HG02623 (cell line): ENCODE data around the gene SND1.
"Not testable (repeated sequence)": the region's sequence is repeated elsewhere in the genome, so short reads cannot be mapped to it uniquely, and the experiment has no call there.

Experiments used
- ATAC-seq: cut with Tn5 transposase; IDR thresholded peaks from one replicate; pipeline ENCODE4 v1.9.1; 2021; ENCODE audit warnings: moderate library complexity; ENCODE audit not compliant: unreplicated experiment

Gene SND1

DNA sequence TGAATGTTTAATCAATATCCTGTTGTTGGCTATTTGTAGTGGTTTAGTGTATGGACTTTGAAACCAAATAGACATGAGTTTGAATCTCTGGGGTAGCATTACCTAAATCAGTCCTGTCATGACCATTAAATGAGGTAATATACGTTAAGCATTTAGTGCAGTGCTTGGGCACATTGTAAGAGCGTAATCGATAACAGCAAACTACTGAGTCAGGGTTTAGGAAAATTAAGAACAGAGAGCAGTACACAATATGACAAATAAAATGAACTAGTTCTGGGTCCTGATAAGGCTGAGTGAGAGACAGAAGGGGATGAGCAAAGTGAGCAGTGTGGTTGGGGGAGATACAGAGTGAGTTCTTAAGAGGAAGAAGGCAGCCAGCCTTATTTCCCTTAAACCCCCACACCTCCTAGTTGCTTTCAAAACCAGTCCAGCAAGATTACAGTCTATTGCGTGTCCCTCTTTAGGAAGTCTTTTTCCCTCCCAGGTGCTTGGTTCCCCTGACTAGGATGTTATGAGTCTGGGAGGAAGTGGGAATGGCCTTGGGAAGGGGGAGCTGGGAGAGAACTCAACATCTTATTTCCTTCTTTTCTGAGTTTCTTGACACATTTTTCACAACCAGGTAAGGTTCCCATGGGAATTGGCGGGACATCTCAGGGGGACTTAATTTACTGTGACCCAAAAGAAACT is 171.0 kb downstream of the SND1 start:
- ATAC-seq, result no peak

DNA sequence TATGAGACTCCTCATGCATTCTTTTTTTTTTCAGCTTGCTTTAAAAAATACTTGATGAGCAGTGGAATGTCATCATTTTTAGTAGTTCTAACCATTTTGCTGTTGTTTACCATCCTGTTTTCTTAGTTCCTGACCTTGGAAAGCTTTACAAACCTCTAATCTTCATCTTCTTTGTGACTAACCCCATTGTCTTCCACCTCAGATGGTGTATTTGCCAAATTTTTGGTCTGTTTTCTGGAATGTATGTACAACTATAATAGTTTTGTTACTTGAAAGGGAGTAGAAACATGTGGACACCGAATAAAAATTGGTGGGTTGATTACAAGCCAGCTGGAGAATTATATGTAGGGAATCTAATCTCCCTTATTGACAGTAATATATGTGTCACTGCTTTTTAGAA is 172.7 kb downstream of the SND1 start:
- ATAC-seq, result no peak

DNA sequence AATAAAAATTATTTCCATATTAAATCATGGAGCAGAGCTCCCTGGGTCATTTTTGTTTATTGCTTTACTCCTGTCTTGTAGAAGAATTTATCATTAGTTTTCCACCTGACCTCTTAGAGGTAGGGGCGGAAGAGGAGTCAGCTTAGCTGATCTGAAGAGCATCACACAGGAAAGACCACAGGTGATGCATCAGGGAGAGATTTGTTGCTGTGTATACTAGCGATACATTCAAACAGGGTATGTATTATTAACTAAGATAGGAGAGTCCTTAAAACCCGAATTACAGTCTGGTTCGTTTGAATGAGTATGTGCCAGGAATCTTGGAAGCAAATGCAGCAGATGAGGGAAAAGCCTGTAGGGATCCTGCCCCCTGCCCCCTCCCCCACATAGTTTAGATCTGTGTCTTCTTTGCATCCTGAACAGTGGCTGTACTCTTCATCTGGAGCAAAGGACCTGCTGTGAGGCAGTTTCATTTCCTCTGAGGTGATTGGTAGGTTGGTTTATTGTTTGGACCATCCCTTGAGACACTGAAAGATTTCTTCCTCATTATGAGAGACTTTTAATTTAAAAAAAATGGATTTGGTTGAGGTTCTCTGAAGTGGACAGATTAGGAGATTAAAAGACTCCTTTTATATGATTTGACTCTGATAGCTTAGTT is 177.0 kb downstream of the SND1 start:
- ATAC-seq, result peak; percentile 66

- no peak for ATAC-seq
These were observed 179.6 kb downstream of the SND1 start for GRCh38 chr7:127831318-127832219.

DNA sequence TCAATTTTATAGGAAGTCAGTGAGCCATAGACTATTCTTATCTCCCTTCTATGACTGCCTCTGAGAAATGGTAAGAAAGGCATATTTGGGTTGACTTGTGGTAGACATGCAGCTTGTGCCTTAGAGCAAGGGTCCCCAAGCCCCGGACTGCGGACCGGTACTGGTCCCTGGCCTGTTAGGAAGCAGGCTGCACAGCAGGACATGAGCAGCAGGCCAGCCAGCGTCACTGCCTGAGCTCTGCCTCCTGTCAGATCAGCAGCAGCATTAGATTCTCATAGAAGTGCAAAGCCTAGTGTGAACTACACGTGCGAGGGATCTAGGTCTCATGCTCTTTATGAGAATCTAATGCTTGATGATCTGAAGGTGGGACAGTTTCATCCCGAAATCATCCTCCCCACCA is 180.6 kb downstream of the SND1 start:
- no peak for ATAC-seq

- ATAC-seq, result no peak
These were observed 181.6 kb downstream of the SND1 start for GRCh38 chr7:127833641-127834040.

GRCh38 chr7:127835679-127836078 is 183.7 kb downstream of the SND1 start:
- no peak for ATAC-seq

DNA sequence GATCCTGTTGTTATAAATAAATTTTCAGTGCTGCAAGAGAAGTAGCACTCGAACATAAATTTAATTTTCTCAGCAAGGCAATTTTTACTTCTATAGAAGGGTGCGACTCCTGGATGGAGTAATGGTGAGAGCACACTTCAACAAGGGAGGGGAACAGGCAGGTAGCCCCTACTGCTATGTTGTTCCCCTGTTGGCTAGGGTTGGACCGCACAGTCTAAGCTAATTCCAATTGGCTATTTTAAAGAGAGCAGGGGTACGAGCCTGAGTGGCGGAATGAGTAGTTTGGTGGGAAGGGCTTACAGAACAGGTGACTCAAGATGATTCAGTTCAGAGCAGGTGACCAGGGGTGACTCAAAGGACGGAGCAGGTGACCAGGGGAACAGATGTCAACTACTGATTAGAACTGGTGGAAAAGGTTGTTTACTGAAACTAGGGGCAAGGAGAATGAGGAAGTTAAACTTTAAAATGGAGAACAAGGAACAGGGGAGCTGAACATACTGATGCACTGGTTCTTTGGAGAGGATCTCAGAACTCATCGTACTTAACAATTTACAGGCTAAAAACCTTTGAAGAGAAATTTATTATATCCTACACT is 185.9 kb downstream of the SND1 start:
- not testable (repeated sequence) for ATAC-seq

- no peak for ATAC-seq
These were observed 186.9 kb downstream of the SND1 start for GRCh38 chr7:127838816-127839415.

GRCh38 chr7:127840226-127840951 is 188.4 kb downstream of the SND1 start:
- no peak for ATAC-seq

GRCh38 chr7:127844165-127844564 is 192.2 kb downstream of the SND1 start:
- no peak for ATAC-seq

- ATAC-seq, result no peak
These were observed 192.8 kb downstream of the SND1 start for GRCh38 chr7:127844707-127845331.

DNA sequence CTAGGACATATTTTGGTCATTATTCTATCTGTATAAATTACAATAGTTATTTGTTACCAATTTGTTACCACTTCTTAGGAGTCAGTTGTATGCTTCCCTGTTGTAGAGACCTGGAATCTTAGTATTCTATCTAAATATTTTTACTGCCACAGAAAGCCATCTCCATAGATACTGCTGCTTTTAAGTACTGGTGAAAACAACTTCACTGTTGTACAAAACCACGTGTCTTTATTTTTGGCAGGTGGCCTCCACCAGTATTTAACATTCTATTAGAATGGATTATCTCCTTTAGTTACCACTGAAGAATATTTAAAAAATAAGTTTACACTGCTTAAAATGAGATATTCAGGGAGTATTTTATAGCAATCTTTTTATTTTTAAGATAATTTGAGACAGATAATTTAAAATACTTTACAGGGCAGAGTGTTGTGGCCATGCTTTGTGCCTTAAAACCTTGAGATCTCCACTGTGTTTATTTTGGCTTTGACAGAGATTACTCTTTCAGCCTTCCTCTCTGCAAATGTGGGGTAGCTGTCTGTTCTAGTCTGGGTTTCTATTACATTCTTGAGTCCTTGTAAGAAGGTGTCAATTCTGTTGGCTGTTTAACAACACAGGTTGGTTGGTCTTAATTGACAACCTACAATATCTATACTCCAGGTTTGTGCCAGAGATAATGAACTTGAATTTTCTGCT is 193.7 kb downstream of the SND1 start:
- ATAC-seq, result no peak

DNA sequence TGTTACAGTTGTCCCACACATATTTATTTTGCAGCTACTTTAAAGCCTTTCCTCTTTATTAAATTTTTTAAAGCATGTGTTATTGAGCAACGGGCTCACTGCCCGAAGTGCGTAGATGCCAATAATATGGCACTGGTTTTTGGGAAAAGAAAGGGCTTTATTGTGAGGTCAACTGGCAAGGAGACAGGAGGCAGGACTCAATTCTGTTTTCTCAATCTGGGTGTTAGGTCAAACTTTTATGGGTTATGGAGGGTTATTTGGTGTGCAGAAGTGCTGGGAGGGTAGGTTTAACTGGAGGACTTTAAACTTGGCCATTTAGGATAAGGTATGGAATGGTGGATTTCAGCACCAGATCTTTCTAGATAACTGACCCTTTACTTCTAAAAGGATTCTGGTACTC is 195.6 kb downstream of the SND1 start:
- no peak for ATAC-seq

GRCh38 chr7:127848241-127848640 is 196.2 kb downstream of the SND1 start:
- no peak for ATAC-seq

- no peak for ATAC-seq
These were observed 198.2 kb downstream of the SND1 start for GRCh38 chr7:127850195-127850594.

GRCh38 chr7:127854383-127854782 is 202.4 kb downstream of the SND1 start:
- no peak for ATAC-seq

DNA sequence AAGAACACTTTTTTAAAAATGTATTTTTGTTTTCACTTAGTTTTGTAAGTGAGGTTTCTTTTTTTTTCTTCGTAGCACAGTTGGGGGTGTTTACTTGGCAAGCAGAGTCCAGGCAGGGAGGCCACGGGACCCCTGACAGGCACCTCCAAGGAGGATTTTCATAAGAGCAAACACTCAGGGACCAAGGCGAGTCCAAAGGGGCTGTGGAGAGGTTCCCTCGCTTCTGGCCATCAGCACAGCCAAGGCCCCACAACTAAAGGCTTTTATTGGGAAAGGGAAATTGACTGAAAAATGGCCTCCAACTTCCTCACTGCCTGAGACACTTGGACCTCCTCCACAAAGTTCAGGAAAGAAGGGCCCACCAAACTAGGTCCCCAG is 205.5 kb downstream of the SND1 start:
- no peak for ATAC-seq
